HEK293 (cell line): ENCODE results near the gene KBTBD4.

ENCODE experiments used
- CTCF ChIA-PET: fragments of 350-600 bp; formaldehyde crosslinking; extraction: SDS; loops from one replicate; lab custom pipeline; 2021; ENCODE audit warnings: antibody characterized with exemption; lab: Yijun Ruan, JAX
- POLR2A ChIA-PET: fragments of 300-600 bp; formaldehyde crosslinking; extraction: SDS; loops from one replicate; lab custom pipeline; 2020; ENCODE audit warnings: antibody characterized with exemption, inconsistent platforms; lab: Yijun Ruan, JAX
- H3K27ac ChIP-seq: fragments of 200-500 bp; sonication (Bioruptor generic); 2 replicates; pipeline ENCODE4 v1.5.1; 2014; ENCODE audit warnings: low read depth, low read length, control low read depth, inconsistent platforms; ENCODE audit errors: extremely low read depth
- H3K36me3 ChIP-seq, 2 experiments: fragments of 200-500 bp in 1 of 2; sonication (Bioruptor generic) in 1 of 2; 1 replicate in 1 of 2; 2 replicates in 1 of 2; pipeline ENCODE4 v1.5.1; 2014 to 2017; ENCODE audit warnings: inconsistent platforms in 2 of 2, low read length in 2 of 2; ENCODE audit not compliant: control insufficient read depth in 2 of 2, insufficient read depth in 1 of 2
- H3K4me1 ChIP-seq: fragments of 200-500 bp; sonication (Bioruptor generic); 2 replicates; pipeline ENCODE4 v1.5.1; 2014; ENCODE audit warnings: mild to moderate bottlenecking, low read length, inconsistent platforms; ENCODE audit not compliant: control insufficient read depth, insufficient read depth
- H3K4me3 ChIP-seq: 2 replicates; pipeline ENCODE4 v1.5.1; 2011; ENCODE audit warnings: low read depth, mild to moderate bottlenecking, control low read depth, low read length, moderate library complexity
- H3K9me3 ChIP-seq: fragments of 200-500 bp; sonication (Bioruptor generic); 2 replicates; pipeline ENCODE4 v1.5.1; 2014; ENCODE audit warnings: low read depth, low read length, inconsistent platforms; ENCODE audit not compliant: control insufficient read depth, insufficient read depth
- IKZF3 ChIP-seq: fragments of 450-650 bp; IDR thresholded peaks from 2 replicates; pipeline ENCODE4 v1.5.0; 2018; ENCODE audit warnings: missing biosample characterization, mild to moderate bottlenecking, missing genetic modification characterization, moderate library complexity
- MZF1 ChIP-seq: fragments of 450-650 bp; formaldehyde crosslinking; IDR thresholded peaks from 2 replicates; pipeline ENCODE4 v1.5.1; 2017; ENCODE audit warnings: missing biosample characterization, missing genetic modification characterization, borderline replicate concordance
- OSR2 ChIP-seq: fragments of 450-650 bp; formaldehyde crosslinking; IDR thresholded peaks from 2 replicates; pipeline ENCODE4 v1.5.1; 2016; ENCODE audit warnings: missing biosample characterization, missing genetic modification characterization
- SALL2 ChIP-seq: fragments of 450-650 bp; formaldehyde crosslinking; IDR thresholded peaks from 2 replicates; pipeline ENCODE4 v1.5.0; 2017; ENCODE audit warnings: missing biosample characterization, mild to moderate bottlenecking, missing genetic modification characterization, borderline replicate concordance
- SETDB1 ChIP-seq: IDR thresholded peaks from one replicate; pipeline ENCODE4 v1.6.1; 2017; ENCODE audit warnings: mild to moderate bottlenecking, low read length, moderate library complexity, mixed read lengths; ENCODE audit not compliant: insufficient read length
- ZBTB8A ChIP-seq: fragments of 450-650 bp; formaldehyde crosslinking; IDR thresholded peaks from 2 replicates; pipeline ENCODE4 v1.5.1; 2016; ENCODE audit warnings: missing biosample characterization, missing genetic modification characterization
- ZNF138 ChIP-seq: fragments of 450-650 bp; formaldehyde crosslinking; IDR thresholded peaks from 2 replicates; pipeline ENCODE4 v1.5.1; 2016; ENCODE audit warnings: missing biosample characterization, missing genetic modification characterization, borderline replicate concordance
- ZNF184 ChIP-seq: fragments of 450-650 bp; IDR thresholded peaks from 2 replicates; pipeline ENCODE4 v1.5.1; 2018; ENCODE audit warnings: missing biosample characterization, mild to moderate bottlenecking, missing genetic modification characterization
- ZNF350 ChIP-seq: fragments of 450-650 bp; formaldehyde crosslinking; IDR thresholded peaks from 2 replicates; pipeline ENCODE4 v1.5.0; 2017; ENCODE audit warnings: missing biosample characterization, mild to moderate bottlenecking, missing genetic modification characterization
- ZNF354C ChIP-seq: fragments of 450-650 bp; formaldehyde crosslinking; IDR thresholded peaks from 2 replicates; pipeline ENCODE4 v1.5.1; 2016; ENCODE audit warnings: missing biosample characterization, missing genetic modification characterization, low read depth, borderline replicate concordance
- ZNF416 ChIP-seq: fragments of 450-650 bp; formaldehyde crosslinking; IDR thresholded peaks from 2 replicates; pipeline ENCODE4 v1.5.1; 2016; ENCODE audit warnings: missing biosample characterization, missing genetic modification characterization
- ZNF623 ChIP-seq: fragments of 450-650 bp; formaldehyde crosslinking; IDR thresholded peaks from 2 replicates; pipeline ENCODE4 v1.5.1; 2016; ENCODE audit warnings: missing biosample characterization, missing genetic modification characterization
- ZNF830 ChIP-seq: fragments of 450-650 bp; IDR thresholded peaks from 2 replicates; pipeline ENCODE4 v1.5.0; 2018; ENCODE audit warnings: missing biosample characterization, missing genetic modification characterization, low read depth, mild to moderate bottlenecking, moderate library complexity
- ZSCAN16 ChIP-seq: fragments of 450-650 bp; formaldehyde crosslinking; IDR thresholded peaks from 2 replicates; pipeline ENCODE4 v1.5.1; 2016; ENCODE audit warnings: missing biosample characterization, missing genetic modification characterization
- TF ChIP-seq, protein P1 (sequence below): fragments of 450-650 bp; formaldehyde crosslinking; IDR thresholded peaks from 2 replicates; pipeline ENCODE4 v1.5.1; 2016; ENCODE audit warnings: missing biosample characterization, missing genetic modification characterization, borderline replicate concordance
- TF ChIP-seq, protein P2 (sequence below): fragments of 450-650 bp; IDR thresholded peaks from 2 replicates; pipeline ENCODE4 v1.5.1; 2018; ENCODE audit warnings: missing biosample characterization, missing genetic modification characterization
- TF ChIP-seq, protein P3 (sequence below): fragments of 450-650 bp; formaldehyde crosslinking; IDR thresholded peaks from 2 replicates; pipeline ENCODE4 v1.5.1; 2016; ENCODE audit warnings: missing biosample characterization, missing genetic modification characterization, low read depth
- TF ChIP-seq, protein P4 (sequence below): fragments of 450-650 bp; formaldehyde crosslinking; IDR thresholded peaks from 2 replicates; pipeline ENCODE4 v1.5.1; 2016; ENCODE audit warnings: missing biosample characterization, missing genetic modification characterization, borderline replicate concordance
- TF ChIP-seq, protein P5 (sequence below): fragments of 450-650 bp; formaldehyde crosslinking; IDR thresholded peaks from 2 replicates; pipeline ENCODE4 v1.5.1; 2016; ENCODE audit warnings: missing biosample characterization, missing genetic modification characterization
- TF ChIP-seq, protein P6 (sequence below): fragments of 450-650 bp; formaldehyde crosslinking; IDR thresholded peaks from 2 replicates; pipeline ENCODE4 v1.5.1; 2016; ENCODE audit warnings: missing biosample characterization, missing genetic modification characterization

The KBTBD4 gene

DNA sequence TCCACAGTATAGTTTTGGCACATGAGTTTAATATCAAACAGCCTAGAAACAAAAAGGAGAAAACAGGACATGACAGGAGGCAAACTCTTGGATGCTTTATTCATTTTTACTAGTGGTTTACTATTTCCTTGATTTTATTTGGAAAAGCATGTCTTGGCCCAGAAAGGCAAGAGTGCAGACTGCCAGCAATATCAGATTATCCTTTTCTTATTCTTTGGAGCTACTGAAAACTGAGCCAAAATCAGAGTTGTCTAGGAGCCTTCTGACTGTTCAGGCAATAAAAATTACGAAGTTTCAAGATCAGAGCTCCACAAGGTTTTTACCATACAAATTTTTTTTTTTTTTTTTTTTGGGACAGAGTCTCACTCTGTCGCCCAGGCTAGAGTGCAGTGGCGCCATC is 41.9 kb downstream of the KBTBD4 start:
- Histone ChIP-seq H3K9me3 (no peaks in the 10 kb centered on the region), H3K4me1 (peaks cover 17% of the 10 kb centered on the region), H3K36me3 (peaks cover 0 to 4% of the 10 kb centered on the region in 2 experiments; a peak in 2 of 3 replicates), H3K4me3 (no peak overlapping the region), H3K27ac (no peak overlapping the region)
- CTCF ChIA-PET = interaction anchor here (0.6 to 2.1 kb wide), 7 partner anchors 9 to 163 kb away, joined by 3 to 12 read pairs (median 4); partner anchors contain the start of gene CELF1
- TF ChIP-seq ZNF623 (tag by site-specific recombination) (no peak), ZNF416 (tag by site-specific recombination) (no peak), SETDB1 (no peak), ZBTB8A (tag by site-specific recombination) (no peak), ZSCAN16 (tag by site-specific recombination) (no peak), ZNF138 (tag by site-specific recombination) (no peak), SALL2 (tag by site-specific recombination) (no peak)
- TF ChIP-seq, protein P1, sequence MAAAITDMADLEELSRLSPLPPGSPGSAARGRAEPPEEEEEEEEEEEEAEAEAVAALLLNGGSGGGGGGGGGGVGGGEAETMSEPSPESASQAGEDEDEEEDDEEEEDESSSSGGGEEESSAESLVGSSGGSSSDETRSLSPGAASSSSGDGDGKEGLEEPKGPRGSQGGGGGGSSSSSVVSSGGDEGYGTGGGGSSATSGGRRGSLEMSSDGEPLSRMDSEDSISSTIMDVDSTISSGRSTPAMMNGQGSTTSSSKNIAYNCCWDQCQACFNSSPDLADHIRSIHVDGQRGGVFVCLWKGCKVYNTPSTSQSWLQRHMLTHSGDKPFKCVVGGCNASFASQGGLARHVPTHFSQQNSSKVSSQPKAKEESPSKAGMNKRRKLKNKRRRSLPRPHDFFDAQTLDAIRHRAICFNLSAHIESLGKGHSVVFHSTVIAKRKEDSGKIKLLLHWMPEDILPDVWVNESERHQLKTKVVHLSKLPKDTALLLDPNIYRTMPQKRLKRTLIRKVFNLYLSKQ = no peak
- TF ChIP-seq, protein P2, sequence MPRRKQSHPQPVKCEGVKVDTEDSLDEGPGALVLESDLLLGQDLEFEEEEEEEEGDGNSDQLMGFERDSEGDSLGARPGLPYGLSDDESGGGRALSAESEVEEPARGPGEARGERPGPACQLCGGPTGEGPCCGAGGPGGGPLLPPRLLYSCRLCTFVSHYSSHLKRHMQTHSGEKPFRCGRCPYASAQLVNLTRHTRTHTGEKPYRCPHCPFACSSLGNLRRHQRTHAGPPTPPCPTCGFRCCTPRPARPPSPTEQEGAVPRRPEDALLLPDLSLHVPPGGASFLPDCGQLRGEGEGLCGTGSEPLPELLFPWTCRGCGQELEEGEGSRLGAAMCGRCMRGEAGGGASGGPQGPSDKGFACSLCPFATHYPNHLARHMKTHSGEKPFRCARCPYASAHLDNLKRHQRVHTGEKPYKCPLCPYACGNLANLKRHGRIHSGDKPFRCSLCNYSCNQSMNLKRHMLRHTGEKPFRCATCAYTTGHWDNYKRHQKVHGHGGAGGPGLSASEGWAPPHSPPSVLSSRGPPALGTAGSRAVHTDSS (tag by site-specific recombination) = no peak
- POLR2A ChIA-PET = interaction anchor here (0.6 to 1.1 kb wide), 3 partner anchors 17 to 74 kb away, joined by 3 to 4 read pairs (median 3); partner anchors contain the start of gene KBTBD4

DNA sequence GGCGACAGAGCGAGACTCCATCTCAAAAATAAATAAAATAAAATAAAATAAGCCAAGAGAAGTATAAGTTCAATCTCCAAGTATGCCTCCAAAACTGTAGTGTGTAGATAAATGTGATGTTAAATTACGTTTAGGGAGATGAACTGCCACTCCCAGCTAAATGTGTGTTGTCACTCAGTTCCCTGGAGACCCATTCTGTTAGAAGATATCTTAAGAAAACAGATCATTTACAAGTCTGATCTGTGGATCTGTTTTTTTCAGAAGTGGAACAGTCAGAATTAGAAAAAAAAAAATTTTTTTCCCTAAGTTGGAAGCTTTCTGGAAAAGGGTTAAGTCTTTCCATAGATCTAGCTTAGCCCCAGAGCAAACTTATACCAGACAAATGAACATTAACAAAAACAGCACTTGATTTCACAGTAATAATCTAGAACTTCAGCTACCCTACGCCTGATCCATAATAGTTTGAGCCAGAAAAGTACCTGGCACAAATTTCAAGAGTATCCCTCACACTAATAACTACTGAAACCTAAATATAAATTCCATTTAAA is 44.0 kb downstream of the KBTBD4 start:
- Histone ChIP-seq H3K36me3 (peaks cover 0 to 4% of the 10 kb centered on the region in 2 experiments; a peak in 2 of 3 replicates), H3K9me3 (no peaks in the 10 kb centered on the region), H3K27ac (no peak overlapping the region), H3K4me1 (peaks cover 11% of the 10 kb centered on the region), H3K4me3 (no peak overlapping the region)
- CTCF ChIA-PET = interaction anchor here (0.7 to 1.7 kb wide), 3 partner anchors 18 to 161 kb away, joined by 4 to 6 read pairs (median 4); no protein-coding TSS in a partner anchor
- POLR2A ChIA-PET = interaction anchor here (1.4 kb wide), 1 partner anchor 17 kb away, joined by 3 read pairs; no protein-coding TSS in a partner anchor
- TF ChIP-seq, protein P3, sequence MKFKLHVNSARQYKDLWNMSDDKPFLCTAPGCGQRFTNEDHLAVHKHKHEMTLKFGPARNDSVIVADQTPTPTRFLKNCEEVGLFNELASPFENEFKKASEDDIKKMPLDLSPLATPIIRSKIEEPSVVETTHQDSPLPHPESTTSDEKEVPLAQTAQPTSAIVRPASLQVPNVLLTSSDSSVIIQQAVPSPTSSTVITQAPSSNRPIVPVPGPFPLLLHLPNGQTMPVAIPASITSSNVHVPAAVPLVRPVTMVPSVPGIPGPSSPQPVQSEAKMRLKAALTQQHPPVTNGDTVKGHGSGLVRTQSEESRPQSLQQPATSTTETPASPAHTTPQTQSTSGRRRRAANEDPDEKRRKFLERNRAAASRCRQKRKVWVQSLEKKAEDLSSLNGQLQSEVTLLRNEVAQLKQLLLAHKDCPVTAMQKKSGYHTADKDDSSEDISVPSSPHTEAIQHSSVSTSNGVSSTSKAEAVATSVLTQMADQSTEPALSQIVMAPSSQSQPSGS (tag by site-specific recombination) = no peak
- TF ChIP-seq, protein P4, sequence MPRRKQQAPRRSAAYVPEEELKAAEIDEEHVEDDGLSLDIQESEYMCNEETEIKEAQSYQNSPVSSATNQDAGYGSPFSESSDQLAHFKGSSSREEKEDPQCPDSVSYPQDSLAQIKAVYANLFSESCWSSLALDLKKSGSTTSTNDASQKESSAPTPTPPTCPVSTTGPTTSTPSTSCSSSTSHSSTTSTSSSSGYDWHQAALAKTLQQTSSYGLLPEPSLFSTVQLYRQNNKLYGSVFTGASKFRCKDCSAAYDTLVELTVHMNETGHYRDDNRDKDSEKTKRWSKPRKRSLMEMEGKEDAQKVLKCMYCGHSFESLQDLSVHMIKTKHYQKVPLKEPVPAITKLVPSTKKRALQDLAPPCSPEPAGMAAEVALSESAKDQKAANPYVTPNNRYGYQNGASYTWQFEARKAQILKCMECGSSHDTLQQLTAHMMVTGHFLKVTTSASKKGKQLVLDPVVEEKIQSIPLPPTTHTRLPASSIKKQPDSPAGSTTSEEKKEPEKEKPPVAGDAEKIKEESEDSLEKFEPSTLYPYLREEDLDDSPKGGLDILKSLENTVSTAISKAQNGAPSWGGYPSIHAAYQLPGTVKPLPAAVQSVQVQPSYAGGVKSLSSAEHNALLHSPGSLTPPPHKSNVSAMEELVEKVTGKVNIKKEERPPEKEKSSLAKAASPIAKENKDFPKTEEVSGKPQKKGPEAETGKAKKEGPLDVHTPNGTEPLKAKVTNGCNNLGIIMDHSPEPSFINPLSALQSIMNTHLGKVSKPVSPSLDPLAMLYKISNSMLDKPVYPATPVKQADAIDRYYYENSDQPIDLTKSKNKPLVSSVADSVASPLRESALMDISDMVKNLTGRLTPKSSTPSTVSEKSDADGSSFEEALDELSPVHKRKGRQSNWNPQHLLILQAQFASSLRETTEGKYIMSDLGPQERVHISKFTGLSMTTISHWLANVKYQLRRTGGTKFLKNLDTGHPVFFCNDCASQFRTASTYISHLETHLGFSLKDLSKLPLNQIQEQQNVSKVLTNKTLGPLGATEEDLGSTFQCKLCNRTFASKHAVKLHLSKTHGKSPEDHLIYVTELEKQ (tag by site-specific recombination) = no peak
- TF ChIP-seq ZNF830 (tag by site-specific recombination) (no peak), MZF1 (no peak), ZNF184 (tag by site-specific recombination) (no peak), OSR2 (tag by site-specific recombination) (no peak), IKZF3 (peak; percentile 47), ZNF354C (tag by site-specific recombination) (no peak), ZNF350 (tag by site-specific recombination) (no peak)
- TF ChIP-seq, protein P5, sequence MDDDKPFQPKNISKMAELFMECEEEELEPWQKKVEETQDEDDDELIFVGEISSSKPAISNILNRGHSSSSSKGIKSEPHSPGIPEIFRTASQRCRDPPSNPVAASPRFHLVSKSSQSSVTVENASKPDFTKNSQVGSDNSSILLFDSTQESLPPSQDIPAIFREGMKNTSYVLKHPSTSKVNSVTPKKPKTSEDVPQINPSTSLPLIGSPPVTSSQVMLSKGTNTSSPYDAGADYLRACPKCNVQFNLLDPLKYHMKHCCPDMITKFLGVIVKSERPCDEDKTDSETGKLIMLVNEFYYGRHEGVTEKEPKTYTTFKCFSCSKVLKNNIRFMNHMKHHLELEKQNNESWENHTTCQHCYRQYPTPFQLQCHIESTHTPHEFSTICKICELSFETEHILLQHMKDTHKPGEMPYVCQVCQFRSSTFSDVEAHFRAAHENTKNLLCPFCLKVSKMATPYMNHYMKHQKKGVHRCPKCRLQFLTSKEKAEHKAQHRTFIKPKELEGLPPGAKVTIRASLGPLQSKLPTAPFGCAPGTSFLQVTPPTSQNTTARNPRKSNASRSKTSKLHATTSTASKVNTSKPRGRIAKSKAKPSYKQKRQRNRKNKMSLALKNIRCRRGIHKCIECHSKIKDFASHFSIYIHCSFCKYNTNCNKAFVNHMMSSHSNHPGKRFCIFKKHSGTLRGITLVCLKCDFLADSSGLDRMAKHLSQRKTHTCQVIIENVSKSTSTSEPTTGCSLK (tag by site-specific recombination) = no peak
- TF ChIP-seq, protein P6, sequence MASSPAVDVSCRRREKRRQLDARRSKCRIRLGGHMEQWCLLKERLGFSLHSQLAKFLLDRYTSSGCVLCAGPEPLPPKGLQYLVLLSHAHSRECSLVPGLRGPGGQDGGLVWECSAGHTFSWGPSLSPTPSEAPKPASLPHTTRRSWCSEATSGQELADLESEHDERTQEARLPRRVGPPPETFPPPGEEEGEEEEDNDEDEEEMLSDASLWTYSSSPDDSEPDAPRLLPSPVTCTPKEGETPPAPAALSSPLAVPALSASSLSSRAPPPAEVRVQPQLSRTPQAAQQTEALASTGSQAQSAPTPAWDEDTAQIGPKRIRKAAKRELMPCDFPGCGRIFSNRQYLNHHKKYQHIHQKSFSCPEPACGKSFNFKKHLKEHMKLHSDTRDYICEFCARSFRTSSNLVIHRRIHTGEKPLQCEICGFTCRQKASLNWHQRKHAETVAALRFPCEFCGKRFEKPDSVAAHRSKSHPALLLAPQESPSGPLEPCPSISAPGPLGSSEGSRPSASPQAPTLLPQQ (tag by site-specific recombination) = no peak
